ENCODE measurements around the gene TFF3. TPM values are rescaled to one million over a fixed set of nuclear protein-coding genes. Genes with fewer than 3 reads are reported as not detected.

TFF3 gene
- total RNA-seq, 1 donor = not detected

DNA sequence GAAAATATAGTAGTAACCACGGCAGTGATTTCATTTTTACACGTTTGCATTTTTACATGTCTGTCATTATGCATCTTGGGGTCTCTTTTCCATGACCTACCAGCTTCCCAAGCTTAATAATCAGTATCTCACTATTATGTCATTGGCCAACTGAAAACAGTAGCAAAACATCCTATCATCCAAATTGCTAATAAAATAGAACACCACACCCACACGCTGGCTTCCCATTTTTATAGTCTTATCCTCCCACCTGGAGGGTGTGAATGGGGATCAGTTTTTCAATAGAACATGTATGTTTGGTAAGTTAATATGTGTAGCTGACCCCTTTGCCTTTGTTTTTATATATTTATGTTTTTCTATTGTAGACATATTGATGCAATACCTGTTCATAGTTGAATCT lies 11.8 kb downstream of the TFF3 start:
- no peaks in the 10 kb centered on the region for H4K20me1 ChIP-seq (ENCODE audit: insufficient read depth, low read length)
- no peak overlapping the region for H3K4me3 ChIP-seq (ENCODE audit: insufficient read depth, low read length)
- no peaks in the 10 kb centered on the region for H3K4me1 ChIP-seq (ENCODE audit: insufficient read depth, low read length)
- no peak overlapping the region for H3K27ac ChIP-seq (ENCODE audit: low read depth, low read length)
- no peaks in the 10 kb centered on the region for H3K36me3 ChIP-seq (ENCODE audit: insufficient read depth, low read length)
- H2AFZ ChIP-seq (ENCODE audit: low read length) = no peak overlapping the region
- no peaks in the 10 kb centered on the region for H3K79me2 ChIP-seq (ENCODE audit: insufficient read depth, low read length)
- no peaks in the 10 kb centered on the region for H3K9me3 ChIP-seq (ENCODE audit: low read depth, low read length)
- H3K4me2 ChIP-seq (ENCODE audit: insufficient read depth, low read length) = no peak overlapping the region
- no peak for TF ChIP-seq CTCF (IDR thresholded peaks at IDR 0.05; ENCODE audit: extremely low read depth, low read depth, low read length)
- H3K27me3 ChIP-seq (ENCODE audit: insufficient read depth, low read length) = peaks cover 5% of the 10 kb centered on the region
- DNase-seq (ENCODE audit: insufficient read length, low spot score, missing footprints) = peak; percentile 37

DNA sequence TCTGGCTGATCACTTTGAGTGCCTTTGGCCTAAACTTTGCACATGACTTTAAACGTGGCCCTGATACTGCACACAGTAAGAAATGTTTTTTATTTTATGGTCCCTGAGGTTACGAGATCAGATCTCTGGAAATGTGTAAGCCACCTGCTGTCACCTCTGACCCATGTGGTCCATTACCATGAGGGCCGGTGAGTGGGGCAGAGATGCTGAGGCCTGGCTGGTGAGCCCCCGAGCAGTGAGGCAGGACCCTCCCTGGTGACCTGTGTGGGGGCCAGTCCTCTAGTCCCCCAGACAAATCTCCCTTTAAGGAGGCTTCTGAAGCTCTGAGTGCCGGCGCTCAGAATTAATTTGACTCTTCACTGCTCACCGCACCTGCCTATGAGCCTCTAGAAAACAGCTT lies 12.4 kb downstream of the TFF3 start:
- no peaks in the 10 kb centered on the region for H3K4me1 ChIP-seq (ENCODE audit: insufficient read depth, low read length)
- no peaks in the 10 kb centered on the region for H3K79me2 ChIP-seq (ENCODE audit: insufficient read depth, low read length)
- H3K4me3 ChIP-seq (ENCODE audit: insufficient read depth, low read length) = no peak overlapping the region
- no peaks in the 10 kb centered on the region for H3K9me3 ChIP-seq (ENCODE audit: low read depth, low read length)
- no peaks in the 10 kb centered on the region for H4K20me1 ChIP-seq (ENCODE audit: insufficient read depth, low read length)
- TF ChIP-seq CTCF (IDR thresholded peaks at IDR 0.05; ENCODE audit: extremely low read depth, low read depth, low read length) = no peak
- no peak overlapping the region for H3K27ac ChIP-seq (ENCODE audit: low read depth, low read length)
- H3K27me3 ChIP-seq (ENCODE audit: insufficient read depth, low read length) = peaks cover 5% of the 10 kb centered on the region
- no peaks in the 10 kb centered on the region for H3K36me3 ChIP-seq (ENCODE audit: insufficient read depth, low read length)
- peak; percentile 39 for DNase-seq (ENCODE audit: insufficient read length, low spot score, missing footprints)
- no peak overlapping the region for H2AFZ ChIP-seq (ENCODE audit: low read length)
- no peak overlapping the region for H3K4me2 ChIP-seq (ENCODE audit: insufficient read depth, low read length)

- H3K79me2 ChIP-seq (ENCODE audit: insufficient read depth, low read length) = no peaks in the 10 kb centered on the region
Measured at GRCh38 chr21:42302076-42302650, 13.0 kb downstream of the TFF3 start.

More at GRCh38 chr21:42302076-42302650, 13.0 kb downstream of the TFF3 start:
- Histone ChIP-seq H4K20me1 (ENCODE audit: insufficient read depth, low read length) (no peaks in the 10 kb centered on the region), H3K4me3 (ENCODE audit: insufficient read depth, low read length) (no peak overlapping the region), H2AFZ (ENCODE audit: low read length) (no peak overlapping the region), H3K4me1 (ENCODE audit: insufficient read depth, low read length) (no peaks in the 10 kb centered on the region), H3K9me3 (ENCODE audit: low read depth, low read length) (no peaks in the 10 kb centered on the region), H3K27me3 (ENCODE audit: insufficient read depth, low read length) (peaks cover 5% of the 10 kb centered on the region), H3K36me3 (ENCODE audit: insufficient read depth, low read length) (no peaks in the 10 kb centered on the region), H3K4me2 (ENCODE audit: insufficient read depth, low read length) (no peak overlapping the region), H3K27ac (ENCODE audit: low read depth, low read length) (no peak overlapping the region)
- no peak for TF ChIP-seq CTCF (IDR thresholded peaks at IDR 0.05; ENCODE audit: extremely low read depth, low read depth, low read length)
- DNase-seq (ENCODE audit: insufficient read length, low spot score, missing footprints) = peak; percentile 76
